Ovary (tissue), 9 donors: Measurements from ENCODE around the gene DGUOK. TPM values are rescaled to one million over a fixed set of nuclear protein-coding genes. Genes with fewer than 3 reads are reported as not detected.

Experiments
- DNase-seq, 5 donors: peaks; one replicate each; pipeline ENCODE4 v3.0.0-alpha.2; 2019 to 2020
- H3K27ac ChIP-seq, 2 donors: fragments of 200-600 bp; one replicate each; pipeline versions ENCODE4 v1.5.1 to v1.8.0; 2019 to 2022
- H3K27me3 ChIP-seq: fragments of 200-600 bp; one replicate; pipeline ENCODE4 v1.8.0; 2022
- H3K36me3 ChIP-seq: fragments of 200-600 bp; sonication (generic); one replicate; pipeline ENCODE4 v1.5.1; 2019
- H3K4me1 ChIP-seq: one replicate; pipeline ENCODE4 v1.8.1; 2013; ENCODE audit warnings: mild to moderate bottlenecking, moderate library complexity; ENCODE audit not compliant: insufficient read depth
- H3K4me3 ChIP-seq: fragments of 200-600 bp; sonication (generic); one replicate; pipeline ENCODE4 v1.5.1; 2017
- H3K9me3 ChIP-seq, 2 donors: fragments of 200-600 bp in 1 of 2; sonication (generic) in 1 of 2; one replicate each; pipeline versions ENCODE4 v1.5.1 to v1.8.1; 2013 to 2019; ENCODE audit warnings: mild to moderate bottlenecking in 1 of 2, moderate library complexity in 1 of 2
- CTCF ChIP-seq, 3 donors: fragments of 450-650 bp in 2 of 3; fragments of 200-600 bp in 1 of 3; IDR thresholded peaks; one replicate each; pipeline versions ENCODE4 v1.5.1 to v1.8.0; 2016 to 2022; ENCODE audit warnings: antibody characterized with exemption in 3 of 3, mild to moderate bottlenecking in 1 of 3
- EP300 ChIP-seq: sonication (generic); formaldehyde crosslinking; IDR thresholded peaks from one replicate; pipeline ENCODE4 v1.6.1; 2017; ENCODE audit warnings: antibody characterized with exemption
- POLR2A ChIP-seq: fragments of 450-650 bp; IDR thresholded peaks from one replicate; pipeline ENCODE4 v1.6.1; 2017; ENCODE audit warnings: antibody characterized with exemption, mild to moderate bottlenecking, moderate library complexity
- WGBS, 3 donors: extraction: QIAGEN DNeasy Blood & Tissue Kit in 1 of 3; methylation state at CpG; one replicate each; pipeline versions ENCODE4 v1.1.5 to v1.1.7; 2013 to 2017; 5-methylcytosine and 5-hydroxymethylcytosine counted together
- intact Hi-C, 4 donors: fragments of 100-400 bp; cut with DNase I; formaldehyde crosslinking; loops; one replicate each; pipeline versions ENCODE4 v1.11.0 to v1.15.1; 2022 to 2023
- polyA plus RNA-seq, 2 donors: library from polyadenylated mRNA; stranded (reverse); fragments of 200-250 nt in 1 of 2; fragments of 350-450 nt in 1 of 2; fragmentation: Illumina TruSeq in 1 of 2; extraction: RNeasy Lipid Tissue Mini Kit (QIAGEN cat#74804) in 1 of 2; gene quantifications; one replicate each; pipeline ENCODE4 v1.2.3, GENCODE V29; 2013 to 2014
- total RNA-seq, 7 donors: library from RNA; depleted of rRNA in 2 of 7; stranded (reverse); fragments of >200 nt in 2 of 7; fragmentation: NEBNext Ultra II Directional in 3 of 7; extraction: Animal tissue kit (Norgen Biotek cat#: 25700) in 3 of 7; gene quantifications; one replicate each; pipeline versions ENCODE4 v1.1.0 to v1.2.4, GENCODE V29; 2016 to 2023
- donor health status: DM: no; HTN: no; CAD: no; lungs with moderate emphysema.
- donor health status: DM: no; HTN: no; CAD: no.
- donor health status: Bipolar disorder and iron deficiency.
- donor health status: DM: yes; HTN: yes; CAD: no.
- donor health status: DM: no; HTN: no; CAD: no.
- donor health status: DM: yes; HTN: yes; CAD: no.

Gene DGUOK
- total and polyA plus RNA-seq, 9 donors, result 45.8 to 84.1 (median 57.4) TPM

- Histone ChIP-seq H3K4me3 (peak overlapping the region; percentile 43), H3K27me3 (no peaks in the 10 kb centered on the region), H3K9me3 (no peaks in the 10 kb centered on the region), H3K4me1 (peaks cover 4% of the 10 kb centered on the region), H3K36me3 (no peaks in the 10 kb centered on the region), H3K27ac (no peak overlapping the region)
- 58 to 70% (median 69%) methylated on average over 6 of the region's 6 CpGs for WGBS, 3 donors
- intact Hi-C loops, result no loop called here
- TF ChIP-seq POLR2A, result no peak
- no peak for TF ChIP-seq EP300
- no peak for TF ChIP-seq CTCF (IDR thresholded peaks at IDR 0.05)
- DNase-seq, result no peak
Measured at GRCh38 chr2:73894877-73895276, 31.8 kb upstream of the DGUOK start.

GRCh38 chr2:73895473-73895872, 31.2 kb upstream of the DGUOK start:
- no peak overlapping the region for H3K27ac ChIP-seq
- TF ChIP-seq POLR2A, result no peak
- no peak for TF ChIP-seq CTCF (IDR thresholded peaks at IDR 0.05)
- TF ChIP-seq EP300, result no peak
- intact Hi-C loops, result no loop called here
- peak overlapping the region; percentile 43 for H3K4me3 ChIP-seq
- 54 to 68% (median 63%) methylated on average over 9 of the region's 9 CpGs for WGBS, 3 donors
- H3K4me1 ChIP-seq, result peaks cover 4% of the 10 kb centered on the region
- H3K27me3 ChIP-seq, result no peaks in the 10 kb centered on the region
- no peaks in the 10 kb centered on the region for H3K9me3 ChIP-seq
- DNase-seq, result no peak
- no peaks in the 10 kb centered on the region for H3K36me3 ChIP-seq

- Histone ChIP-seq H3K4me3 (peak overlapping the region; percentile 16), H3K27me3 (no peaks in the 10 kb centered on the region), H3K27ac (no peak overlapping the region), H3K4me1 (peaks cover 4% of the 10 kb centered on the region), H3K9me3 (no peaks in the 10 kb centered on the region), H3K36me3 (no peaks in the 10 kb centered on the region)
- intact Hi-C loops, result no loop called here
- DNase-seq, result no peak
- no peak for TF ChIP-seq EP300
- TF ChIP-seq POLR2A, result no peak
- no peak for TF ChIP-seq CTCF (IDR thresholded peaks at IDR 0.05)
- 44 to 48% (median 47%) methylated on average over 15 of the region's 15 CpGs for WGBS, 3 donors
Measured at GRCh38 chr2:73896362-73897239, 30.1 kb upstream of the DGUOK start.

- no peaks in the 10 kb centered on the region for H3K27me3 ChIP-seq
- intact Hi-C loops, result no loop called here
- 48 to 57% (median 54%) methylated on average over 4 of the region's 4 CpGs for WGBS, 3 donors
- TF ChIP-seq POLR2A, result no peak
- no peaks in the 10 kb centered on the region for H3K36me3 ChIP-seq
- peak overlapping the region; percentile 16 for H3K4me3 ChIP-seq
- no peak for DNase-seq
- no peak overlapping the region for H3K27ac ChIP-seq
- H3K9me3 ChIP-seq, result no peaks in the 10 kb centered on the region
- peaks cover 4% of the 10 kb centered on the region for H3K4me1 ChIP-seq
Measured at GRCh38 chr2:73897240-73897583, 29.5 kb upstream of the DGUOK start.

- peak overlapping the region; percentile 16 for H3K4me3 ChIP-seq
- WGBS, 3 donors, result 66 to 79% (median 74%) methylated on average over 6 of the region's 6 CpGs
- no peak for DNase-seq
- TF ChIP-seq POLR2A, result no peak
- no peak for TF ChIP-seq EP300
- TF ChIP-seq CTCF (IDR thresholded peaks at IDR 0.05), result no peak
- no peaks in the 10 kb centered on the region for H3K9me3 ChIP-seq
- peaks cover 3% of the 10 kb centered on the region for H3K4me1 ChIP-seq
- no peak overlapping the region for H3K27ac ChIP-seq
- no peaks in the 10 kb centered on the region for H3K27me3 ChIP-seq
- H3K36me3 ChIP-seq, result no peaks in the 10 kb centered on the region
- intact Hi-C loops, result no loop called here
Measured at GRCh38 chr2:73897934-73898333, 28.7 kb upstream of the DGUOK start.
